WTC11 (cell line): ENCODE data around the gene BICC1. TPM values are rescaled to one million over a fixed set of nuclear protein-coding genes. Genes with fewer than 3 reads are reported as not detected.

Experiments used
- ATAC-seq: fragments of 200-7000 bp; cut with Tn5 transposase; 2 replicates; pipeline ENCODE4 v1.10.0; 2021; ENCODE audit warnings: mild to moderate bottlenecking, moderate library complexity
- CTCF ChIA-PET: fragments of 300-600 bp; sonication (Branson Sonifier 250); formaldehyde crosslinking; loops from one replicate; lab custom pipeline; 2021; ENCODE audit warnings: antibody characterized with exemption; lab: Charles Lee
- POLR2A ChIA-PET: fragments of 350-600 bp; sonication (Branson Sonifier 250); formaldehyde crosslinking; loops from one replicate; lab custom pipeline; 2021; ENCODE audit warnings: antibody characterized with exemption; lab: Charles Lee
- DNase-seq: peaks from one replicate; pipeline ENCODE4 v3.0.0; 2021; ENCODE audit warnings: low spot score
- H3K27ac Mint-ChIP-seq: 2 replicates; pipeline ENCODE4 v1.8.0; 2021; ENCODE audit warnings: mixed read lengths
- H3K27me3 Mint-ChIP-seq: 2 replicates; pipeline ENCODE4 v1.8.0; 2021; ENCODE audit warnings: low read depth, mild to moderate bottlenecking, moderate library complexity, mixed read lengths
- H3K36me3 Mint-ChIP-seq: 2 replicates; pipeline ENCODE4 v1.8.0; 2021; ENCODE audit warnings: mixed read lengths
- H3K4me1 Mint-ChIP-seq: 2 replicates; pipeline ENCODE4 v1.8.0; 2022; ENCODE audit warnings: mixed read lengths
- H3K4me3 Mint-ChIP-seq: 2 replicates; pipeline ENCODE4 v1.8.0; 2021; ENCODE audit warnings: mild to moderate bottlenecking, moderate library complexity, mixed read lengths
- H3K9me3 Mint-ChIP-seq: 2 replicates; pipeline ENCODE4 v1.8.0; 2021; ENCODE audit warnings: mixed read lengths
- AFF4 ChIP-seq: sonication (generic); formaldehyde crosslinking; IDR thresholded peaks from 2 replicates; pipeline ENCODE4 v1.8.1; 2023; ENCODE audit warnings: mild to moderate bottlenecking, missing genetic modification reagents, borderline replicate concordance
- AR ChIP-seq: fragments of 250-450 bp; sonication (Bioruptor Pico); IDR thresholded peaks from 2 replicates; pipeline ENCODE4 v1.9.0; 2021; ENCODE audit warnings: mild to moderate bottlenecking
- ELF4 ChIP-seq: sonication (generic); formaldehyde crosslinking; IDR thresholded peaks from 2 replicates; pipeline ENCODE4 v1.8.1; 2022; ENCODE audit warnings: low read depth, mild to moderate bottlenecking, moderate library complexity, missing genetic modification reagents
- FOXJ3 ChIP-seq: sonication (generic); formaldehyde crosslinking; IDR thresholded peaks from 2 replicates; pipeline ENCODE4 v1.9.0; 2021; ENCODE audit warnings: missing genetic modification reagents, mild to moderate bottlenecking, borderline replicate concordance
- GRHL2 ChIP-seq: fragments of 250-450 bp; sonication (Bioruptor Pico); IDR thresholded peaks from 2 replicates; pipeline ENCODE4 v1.8.0; 2022; ENCODE audit warnings: mild to moderate bottlenecking, moderate library complexity; ENCODE audit not compliant: insufficient replicate concordance, severe bottlenecking
- MLX ChIP-seq: sonication (generic); formaldehyde crosslinking; IDR thresholded peaks from 2 replicates; pipeline ENCODE4 v1.8.1; 2023; ENCODE audit warnings: mild to moderate bottlenecking, missing genetic modification reagents, moderate library complexity
- MXD4 ChIP-seq: fragments of 250-450 bp; sonication (Bioruptor Pico); IDR thresholded peaks from 2 replicates; pipeline ENCODE4 v1.8.0; 2021; ENCODE audit warnings: mild to moderate bottlenecking, moderate library complexity, borderline replicate concordance
- NFE2L1 ChIP-seq: sonication (generic); formaldehyde crosslinking; IDR thresholded peaks from 2 replicates; pipeline ENCODE4 v1.8.1; 2023; ENCODE audit warnings: missing genetic modification reagents
- OVOL2 ChIP-seq: fragments of 250-450 bp; sonication (Bioruptor Pico); IDR thresholded peaks from 2 replicates; pipeline ENCODE4 v1.9.0; 2021; ENCODE audit warnings: mild to moderate bottlenecking, borderline replicate concordance
- RORB ChIP-seq: fragments of 250-450 bp; sonication (Bioruptor Pico); IDR thresholded peaks from 2 replicates; pipeline ENCODE4 v1.9.0; 2021; ENCODE audit warnings: mild to moderate bottlenecking
- SP1 ChIP-seq: sonication (generic); formaldehyde crosslinking; conservative IDR thresholded peaks from 2 replicates; pipeline ENCODE4 v1.8.1; 2022; ENCODE audit warnings: missing genetic modification reagents
- TCF7 ChIP-seq: sonication (generic); formaldehyde crosslinking; IDR thresholded peaks from 2 replicates; pipeline ENCODE4 v1.8.0; 2022; ENCODE audit warnings: mild to moderate bottlenecking, low read depth, missing genetic modification reagents, moderate library complexity
- ZNF263 ChIP-seq: sonication (generic); formaldehyde crosslinking; IDR thresholded peaks from 2 replicates; pipeline ENCODE4 v1.8.1; 2022; ENCODE audit warnings: low read depth, mild to moderate bottlenecking, moderate library complexity, missing genetic modification reagents
- ZNF317 ChIP-seq: sonication (generic); formaldehyde crosslinking; IDR thresholded peaks from 2 replicates; pipeline ENCODE4 v1.8.1; 2023; ENCODE audit warnings: low read depth, mild to moderate bottlenecking, moderate library complexity, missing genetic modification reagents, borderline replicate concordance
- ZSCAN18 ChIP-seq: fragments of 250-450 bp; sonication (Bioruptor Pico); IDR thresholded peaks from 2 replicates; pipeline ENCODE4 v2.1.2; 2022; ENCODE audit warnings: mild to moderate bottlenecking, moderate library complexity
- total RNA-seq: library from RNA; stranded (reverse); gene quantifications from 3 replicates; pipeline ENCODE4 v1.2.3, GENCODE V29; 2021
- TF ChIP-seq, protein P1 (sequence below): sonication (generic); formaldehyde crosslinking; conservative IDR thresholded peaks from 2 replicates; pipeline ENCODE4 v1.8.1; 2022; ENCODE audit warnings: mild to moderate bottlenecking, missing genetic modification reagents
- TF ChIP-seq, protein P2 (sequence below): sonication (generic); formaldehyde crosslinking; IDR thresholded peaks from 2 replicates; pipeline ENCODE4 v1.8.0; 2023; ENCODE audit warnings: mild to moderate bottlenecking, missing genetic modification reagents

BICC1 gene
- total RNA-seq, 1 experiment from 2014 or later, result 0.61 TPM

- ATAC-seq, result no peak
- TF ChIP-seq ZNF317 (CRISPR knock-in tag) (no peak), SP1 (CRISPR knock-in tag) (no peak), AFF4 (CRISPR knock-in tag) (no peak), MXD4 (CRISPR knock-in tag) (no peak)
- TF ChIP-seq, protein P1, sequence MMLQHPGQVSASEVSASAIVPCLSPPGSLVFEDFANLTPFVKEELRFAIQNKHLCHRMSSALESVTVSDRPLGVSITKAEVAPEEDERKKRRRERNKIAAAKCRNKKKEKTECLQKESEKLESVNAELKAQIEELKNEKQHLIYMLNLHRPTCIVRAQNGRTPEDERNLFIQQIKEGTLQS (CRISPR knock-in tag), result no peak
- CTCF ChIA-PET, result no interaction called here
Observed at GRCh38 chr10:58718596-58718995, 205.9 kb downstream of the BICC1 start.

DNA sequence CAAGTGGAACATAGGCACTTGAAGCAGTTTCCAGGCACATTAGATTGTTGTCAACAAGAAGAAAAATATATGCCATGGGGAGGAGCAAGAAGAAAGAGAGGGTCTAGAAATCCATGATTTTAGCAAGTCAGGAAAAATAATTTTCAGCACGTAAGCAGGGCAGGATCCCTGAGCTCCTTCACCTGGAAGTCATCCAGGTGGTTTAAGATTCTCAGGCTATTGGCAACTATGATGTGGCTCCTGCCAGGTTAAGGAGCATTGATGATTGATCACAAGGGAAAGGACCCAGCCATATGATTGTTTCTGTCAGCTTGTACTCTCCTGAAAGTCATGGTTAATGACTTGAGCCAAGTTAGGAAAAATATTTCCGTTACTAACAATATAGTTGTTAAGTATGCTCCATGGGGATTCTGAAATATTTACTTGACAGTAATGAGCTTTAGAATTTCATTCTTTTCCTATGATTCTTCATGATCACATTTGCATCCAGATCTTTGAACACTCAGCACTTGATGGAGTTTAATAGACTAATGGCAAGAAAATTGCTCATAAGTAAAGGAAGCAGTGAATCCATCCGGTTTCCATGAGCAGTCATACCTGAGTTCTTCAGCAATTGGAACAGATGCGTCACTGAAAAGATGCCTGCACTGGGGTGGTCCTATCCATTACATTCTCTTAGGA, 209.1 kb downstream of the BICC1 start:
- no peak for TF ChIP-seq NFE2L1 (CRISPR knock-in tag)
- TF ChIP-seq MLX (CRISPR knock-in tag), result no peak
- TF ChIP-seq FOXJ3 (CRISPR knock-in tag), result no peak
- TF ChIP-seq GRHL2 (CRISPR knock-in tag), result no peak
- TF ChIP-seq RORB (CRISPR knock-in tag), result no peak
- TF ChIP-seq ELF4 (CRISPR knock-in tag), result no peak
- TF ChIP-seq SP1 (CRISPR knock-in tag), result no peak
- no peak for TF ChIP-seq TCF7 (CRISPR knock-in tag)
- TF ChIP-seq, all 79 proteins: peak for 0
- ATAC-seq, result no peak
- POLR2A ChIA-PET, result no interaction called here
- no peaks in the 10 kb centered on the region for H3K36me3 Mint-ChIP-seq
- DNase-seq, result no peak
- peaks cover 7% of the 10 kb centered on the region for H3K4me1 Mint-ChIP-seq
- H3K27ac Mint-ChIP-seq, result no peak overlapping the region
- H3K27me3 Mint-ChIP-seq, result no peaks in the 10 kb centered on the region; the same call in 1 of the 2 replicates
- no peaks in the 10 kb centered on the region for H3K9me3 Mint-ChIP-seq
- CTCF ChIA-PET, result no interaction called here
- H3K4me3 Mint-ChIP-seq, result no peak overlapping the region

More at GRCh38 chr10:58718596-58718995, 205.9 kb downstream of the BICC1 start:
- POLR2A ChIA-PET, result no interaction called here
- no peaks in the 10 kb centered on the region for H3K9me3 Mint-ChIP-seq
- DNase-seq, result no peak
- no peak overlapping the region for H3K27ac Mint-ChIP-seq
- H3K36me3 Mint-ChIP-seq, result no peaks in the 10 kb centered on the region
- H3K27me3 Mint-ChIP-seq, result no peaks in the 10 kb centered on the region; the same call in 1 of the 2 replicates
- H3K4me1 Mint-ChIP-seq, result peaks cover 8% of the 10 kb centered on the region
- no peak overlapping the region for H3K4me3 Mint-ChIP-seq

DNA sequence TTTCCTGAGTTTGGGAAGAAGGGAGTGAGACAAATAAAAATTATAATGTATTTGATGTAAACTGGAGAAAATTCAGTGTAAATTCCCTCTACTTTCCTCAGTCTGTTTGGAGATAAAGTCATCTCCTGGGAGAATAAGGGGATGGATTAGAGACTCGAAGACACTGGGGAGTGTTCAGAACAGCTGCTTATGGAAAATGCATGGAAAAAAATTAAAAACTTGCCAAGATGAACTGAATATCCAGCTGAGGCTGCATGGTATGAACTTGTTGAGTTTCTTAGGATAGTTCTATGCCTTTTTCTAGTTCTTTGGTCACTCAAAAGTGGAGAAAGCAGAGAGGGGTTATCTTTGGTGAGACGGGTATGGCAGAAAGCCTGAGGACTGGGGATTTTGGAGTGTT, 210.5 kb downstream of the BICC1 start:
- ChIA-PET POLR2A (no interaction called here), CTCF (interaction anchor here (1.2 kb wide), 1 partner anchor 192 kb away, joined by 3 read pairs; no protein-coding TSS in a partner anchor)
- DNase-seq (no peak), ATAC-seq (no peak)
- Mint-ChIP-seq H3K27ac (no peak overlapping the region), H3K27me3 (no peaks in the 10 kb centered on the region; the same call in 1 of the 2 replicates), H3K36me3 (no peaks in the 10 kb centered on the region), H3K4me1 (no peaks in the 10 kb centered on the region), H3K9me3 (no peaks in the 10 kb centered on the region), H3K4me3 (no peak overlapping the region)
- no peak for TF ChIP-seq AR (CRISPR knock-in tag)
- no peak for TF ChIP-seq ZNF263
- TF ChIP-seq ZSCAN18, result no peak
- TF ChIP-seq, protein P2, sequence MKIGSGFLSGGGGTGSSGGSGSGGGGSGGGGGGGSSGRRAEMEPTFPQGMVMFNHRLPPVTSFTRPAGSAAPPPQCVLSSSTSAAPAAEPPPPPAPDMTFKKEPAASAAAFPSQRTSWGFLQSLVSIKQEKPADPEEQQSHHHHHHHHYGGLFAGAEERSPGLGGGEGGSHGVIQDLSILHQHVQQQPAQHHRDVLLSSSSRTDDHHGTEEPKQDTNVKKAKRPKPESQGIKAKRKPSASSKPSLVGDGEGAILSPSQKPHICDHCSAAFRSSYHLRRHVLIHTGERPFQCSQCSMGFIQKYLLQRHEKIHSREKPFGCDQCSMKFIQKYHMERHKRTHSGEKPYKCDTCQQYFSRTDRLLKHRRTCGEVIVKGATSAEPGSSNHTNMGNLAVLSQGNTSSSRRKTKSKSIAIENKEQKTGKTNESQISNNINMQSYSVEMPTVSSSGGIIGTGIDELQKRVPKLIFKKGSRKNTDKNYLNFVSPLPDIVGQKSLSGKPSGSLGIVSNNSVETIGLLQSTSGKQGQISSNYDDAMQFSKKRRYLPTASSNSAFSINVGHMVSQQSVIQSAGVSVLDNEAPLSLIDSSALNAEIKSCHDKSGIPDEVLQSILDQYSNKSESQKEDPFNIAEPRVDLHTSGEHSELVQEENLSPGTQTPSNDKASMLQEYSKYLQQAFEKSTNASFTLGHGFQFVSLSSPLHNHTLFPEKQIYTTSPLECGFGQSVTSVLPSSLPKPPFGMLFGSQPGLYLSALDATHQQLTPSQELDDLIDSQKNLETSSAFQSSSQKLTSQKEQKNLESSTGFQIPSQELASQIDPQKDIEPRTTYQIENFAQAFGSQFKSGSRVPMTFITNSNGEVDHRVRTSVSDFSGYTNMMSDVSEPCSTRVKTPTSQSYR (CRISPR knock-in tag), result no peak
- no peak for TF ChIP-seq ZNF317 (CRISPR knock-in tag)
- no peak for TF ChIP-seq OVOL2 (CRISPR knock-in tag)
